ENCODE results near the gene C8B. TPM values are rescaled to one million over a fixed set of nuclear protein-coding genes. Genes with fewer than 3 reads are reported as not detected.

The C8B gene
- total and polyA plus RNA-seq, 9 of the 15 experiments (the other 6 are each of a cell fraction or from before 2014, with no cell fraction given) = not detected

DNA sequence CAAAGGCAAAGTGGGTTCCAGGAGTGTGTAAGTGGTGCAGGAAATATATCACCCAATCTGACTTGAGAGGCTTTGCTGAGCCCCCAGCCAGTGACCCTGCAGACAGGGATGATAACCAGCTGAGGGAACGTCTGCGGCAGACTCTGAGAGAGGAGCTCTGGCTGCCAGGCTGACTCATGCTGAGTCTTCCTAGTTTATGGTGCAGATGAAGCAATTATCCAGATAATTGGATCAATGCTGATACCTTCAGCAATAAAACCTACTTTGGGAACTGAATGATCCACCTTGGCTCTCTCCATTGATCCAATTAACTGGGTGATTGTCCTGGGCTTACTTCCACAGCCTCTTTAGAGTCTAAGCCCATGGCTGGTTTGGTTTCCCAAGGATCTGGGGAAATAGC is 7.3 kb downstream of the C8B start:
- Histone ChIP-seq H3K4me2 (ENCODE audit: insufficient read depth, low read length) (no peak overlapping the region), H3K79me2 (ENCODE audit: control insufficient read depth, insufficient read depth, low read length) (no peaks in the 10 kb centered on the region), H3K9me3 (replicated peaks; ENCODE audit: control insufficient read depth, insufficient read depth, low read depth, low read length) (no peaks in the 10 kb centered on the region), H3K27me3 (ENCODE audit: control insufficient read depth in 2 of 2, insufficient read depth in 2 of 2, low read length in 2 of 2) (peaks cover 0 to 5% of the 10 kb centered on the region in 2 experiments; a peak in 2 of 5 replicates), H2AFZ (ENCODE audit: low read depth, low read length) (no peak overlapping the region), H3K4me1 (replicated peaks in 1 of 2; ENCODE audit: control insufficient read depth in 2 of 2, insufficient read depth in 2 of 2, low read length in 2 of 2) (no peaks in the 10 kb centered on the region), H4K20me1 (replicated peaks; ENCODE audit: control insufficient read depth, insufficient read depth, low read length) (no peaks in the 10 kb centered on the region), H3K9me1 (ENCODE audit: control insufficient read depth, insufficient read depth, low read length) (no peaks in the 10 kb centered on the region), H3K4me3 (no peak overlapping the region), H3K36me3 (ENCODE audit: control insufficient read depth, insufficient read depth, low read length) (no peaks in the 10 kb centered on the region), H3K9ac (ENCODE audit: insufficient read depth in 1 of 2, low read depth in 2 of 2, low read length in 2 of 2) (no peak overlapping the region), H3K27ac (ENCODE audit: extremely low read depth, low read depth, low read length) (no peak overlapping the region)
- TF ChIP-seq STAT5B (CRISPR knock-in tag; IDR thresholded peaks at IDR 0.05) = no peak
- TF ChIP-seq CEBPG (CRISPR knock-in tag; IDR thresholded peaks at IDR 0.05) = no peak
- TF ChIP-seq CEBPG (tag; conservative IDR thresholded peaks at IDR 0.05 in 1 of 2, IDR thresholded peaks at IDR 0.05 in 1 of 2) = peak in 1 of 2 experiments; percentile 17; a peak in 1 of 4 replicates
- 0% methylated on average over 2 of the region's 2 CpGs for WGBS (ENCODE audit: insufficient coverage, low coverage, missing lambda C conversion rate)
- CTCF ChIA-PET (ENCODE audit: low intra/inter-chr PET ratio) = no interaction called here
- ATAC-seq (no peak), FAIRE-seq (no peak), DNase-seq (ENCODE audit: extremely low read depth in 1 of 4, low spot score in 3 of 4) (no peak)
- no TSS peak for BruUV-seq (replicated peaks)
- POLR2A ChIA-PET = no interaction called here
- intact Hi-C loops (cut with micrococcal nuclease) (no loop called here), in situ Hi-C loops (cut with MboI) (no loop called here)

DNA sequence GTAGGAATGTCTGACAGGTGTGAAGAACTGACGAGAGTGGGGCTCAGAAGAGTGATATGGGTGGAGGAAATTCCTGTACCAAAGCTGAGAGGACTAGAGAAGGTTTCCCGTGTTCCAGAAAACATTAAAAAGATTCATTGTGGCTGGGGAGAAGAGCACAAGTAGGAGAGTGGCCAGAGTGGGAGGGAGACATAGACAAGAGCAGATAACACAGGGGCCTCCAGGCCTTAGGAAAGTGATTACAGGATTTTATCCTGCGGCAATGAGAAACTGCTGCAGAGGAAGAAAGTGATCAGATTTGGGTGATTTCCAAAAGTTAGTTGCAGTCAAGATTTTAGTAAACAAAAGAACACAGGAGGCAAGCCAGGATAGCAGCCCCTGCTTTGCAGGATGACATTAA is 7.9 kb downstream of the C8B start:
- Histone ChIP-seq H3K79me2 (ENCODE audit: control insufficient read depth, insufficient read depth, low read length) (no peaks in the 10 kb centered on the region), H3K9me3 (replicated peaks; ENCODE audit: control insufficient read depth, insufficient read depth, low read depth, low read length) (no peaks in the 10 kb centered on the region), H3K9ac (ENCODE audit: insufficient read depth in 1 of 2, low read depth in 2 of 2, low read length in 2 of 2) (no peak overlapping the region), H3K27ac (ENCODE audit: extremely low read depth, low read depth, low read length) (no peak overlapping the region), H3K4me3 (no peak overlapping the region), H3K27me3 (ENCODE audit: control insufficient read depth in 2 of 2, insufficient read depth in 2 of 2, low read length in 2 of 2) (peaks cover 0 to 5% of the 10 kb centered on the region in 2 experiments; a peak in 2 of 5 replicates), H3K9me1 (ENCODE audit: control insufficient read depth, insufficient read depth, low read length) (no peaks in the 10 kb centered on the region), H3K36me3 (ENCODE audit: control insufficient read depth, insufficient read depth, low read length) (no peaks in the 10 kb centered on the region), H2AFZ (ENCODE audit: low read depth, low read length) (no peak overlapping the region), H3K4me2 (ENCODE audit: insufficient read depth, low read length) (no peak overlapping the region), H4K20me1 (replicated peaks; ENCODE audit: control insufficient read depth, insufficient read depth, low read length) (no peaks in the 10 kb centered on the region), H3K4me1 (replicated peaks in 1 of 2; ENCODE audit: control insufficient read depth in 2 of 2, insufficient read depth in 2 of 2, low read length in 2 of 2) (no peaks in the 10 kb centered on the region)
- intact Hi-C loops (cut with micrococcal nuclease) = no loop called here
- in situ Hi-C loops (cut with MboI) = no loop called here
- WGBS (ENCODE audit: insufficient coverage, low coverage, missing lambda C conversion rate) = 0% methylated on average over 2 of the region's 3 CpGs
- POLR2A ChIA-PET = interaction anchor here (1.0 kb wide), 1 partner anchor 10 kb away, joined by 3 read pairs; no protein-coding TSS in a partner anchor
- FAIRE-seq = no peak
- no peak for TF ChIP-seq MYNN (IDR thresholded peaks at IDR 0.05)
- TF ChIP-seq MYNN (CRISPR knock-in tag; IDR thresholded peaks at IDR 0.05) = no peak
- TF ChIP-seq, protein P1, sequence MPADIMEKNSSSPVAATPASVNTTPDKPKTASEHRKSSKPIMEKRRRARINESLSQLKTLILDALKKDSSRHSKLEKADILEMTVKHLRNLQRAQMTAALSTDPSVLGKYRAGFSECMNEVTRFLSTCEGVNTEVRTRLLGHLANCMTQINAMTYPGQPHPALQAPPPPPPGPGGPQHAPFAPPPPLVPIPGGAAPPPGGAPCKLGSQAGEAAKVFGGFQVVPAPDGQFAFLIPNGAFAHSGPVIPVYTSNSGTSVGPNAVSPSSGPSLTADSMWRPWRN (IDR thresholded peaks at IDR 0.05; ENCODE audit: low read depth) = no peak
- TF ChIP-seq DACH1 (IDR thresholded peaks at IDR 0.05; ENCODE audit: partially characterized antibody) = no peak
- TF ChIP-seq, protein P2, sequence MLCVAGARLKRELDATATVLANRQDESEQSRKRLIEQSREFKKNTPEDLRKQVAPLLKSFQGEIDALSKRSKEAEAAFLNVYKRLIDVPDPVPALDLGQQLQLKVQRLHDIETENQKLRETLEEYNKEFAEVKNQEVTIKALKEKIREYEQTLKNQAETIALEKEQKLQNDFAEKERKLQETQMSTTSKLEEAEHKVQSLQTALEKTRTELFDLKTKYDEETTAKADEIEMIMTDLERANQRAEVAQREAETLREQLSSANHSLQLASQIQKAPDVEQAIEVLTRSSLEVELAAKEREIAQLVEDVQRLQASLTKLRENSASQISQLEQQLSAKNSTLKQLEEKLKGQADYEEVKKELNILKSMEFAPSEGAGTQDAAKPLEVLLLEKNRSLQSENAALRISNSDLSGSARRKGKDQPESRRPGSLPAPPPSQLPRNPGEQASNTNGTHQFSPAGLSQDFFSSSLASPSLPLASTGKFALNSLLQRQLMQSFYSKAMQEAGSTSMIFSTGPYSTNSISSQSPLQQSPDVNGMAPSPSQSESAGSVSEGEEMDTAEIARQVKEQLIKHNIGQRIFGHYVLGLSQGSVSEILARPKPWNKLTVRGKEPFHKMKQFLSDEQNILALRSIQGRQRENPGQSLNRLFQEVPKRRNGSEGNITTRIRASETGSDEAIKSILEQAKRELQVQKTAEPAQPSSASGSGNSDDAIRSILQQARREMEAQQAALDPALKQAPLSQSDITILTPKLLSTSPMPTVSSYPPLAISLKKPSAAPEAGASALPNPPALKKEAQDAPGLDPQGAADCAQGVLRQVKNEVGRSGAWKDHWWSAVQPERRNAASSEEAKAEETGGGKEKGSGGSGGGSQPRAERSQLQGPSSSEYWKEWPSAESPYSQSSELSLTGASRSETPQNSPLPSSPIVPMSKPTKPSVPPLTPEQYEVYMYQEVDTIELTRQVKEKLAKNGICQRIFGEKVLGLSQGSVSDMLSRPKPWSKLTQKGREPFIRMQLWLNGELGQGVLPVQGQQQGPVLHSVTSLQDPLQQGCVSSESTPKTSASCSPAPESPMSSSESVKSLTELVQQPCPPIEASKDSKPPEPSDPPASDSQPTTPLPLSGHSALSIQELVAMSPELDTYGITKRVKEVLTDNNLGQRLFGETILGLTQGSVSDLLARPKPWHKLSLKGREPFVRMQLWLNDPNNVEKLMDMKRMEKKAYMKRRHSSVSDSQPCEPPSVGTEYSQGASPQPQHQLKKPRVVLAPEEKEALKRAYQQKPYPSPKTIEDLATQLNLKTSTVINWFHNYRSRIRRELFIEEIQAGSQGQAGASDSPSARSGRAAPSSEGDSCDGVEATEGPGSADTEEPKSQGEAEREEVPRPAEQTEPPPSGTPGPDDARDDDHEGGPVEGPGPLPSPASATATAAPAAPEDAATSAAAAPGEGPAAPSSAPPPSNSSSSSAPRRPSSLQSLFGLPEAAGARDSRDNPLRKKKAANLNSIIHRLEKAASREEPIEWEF (CRISPR knock-in tag; IDR thresholded peaks at IDR 0.05) = no peak
- no peak for TF ChIP-seq PHF20 (IDR thresholded peaks at IDR 0.05; ENCODE audit: partially characterized antibody)
- TF ChIP-seq, protein P3, sequence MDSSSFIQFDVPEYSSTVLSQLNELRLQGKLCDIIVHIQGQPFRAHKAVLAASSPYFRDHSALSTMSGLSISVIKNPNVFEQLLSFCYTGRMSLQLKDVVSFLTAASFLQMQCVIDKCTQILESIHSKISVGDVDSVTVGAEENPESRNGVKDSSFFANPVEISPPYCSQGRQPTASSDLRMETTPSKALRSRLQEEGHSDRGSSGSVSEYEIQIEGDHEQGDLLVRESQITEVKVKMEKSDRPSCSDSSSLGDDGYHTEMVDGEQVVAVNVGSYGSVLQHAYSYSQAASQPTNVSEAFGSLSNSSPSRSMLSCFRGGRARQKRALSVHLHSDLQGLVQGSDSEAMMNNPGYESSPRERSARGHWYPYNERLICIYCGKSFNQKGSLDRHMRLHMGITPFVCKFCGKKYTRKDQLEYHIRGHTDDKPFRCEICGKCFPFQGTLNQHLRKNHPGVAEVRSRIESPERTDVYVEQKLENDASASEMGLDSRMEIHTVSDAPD (CRISPR knock-in tag; IDR thresholded peaks at IDR 0.05) = no peak
- BruUV-seq (replicated peaks) = no TSS peak
- no peak for ATAC-seq
- DNase-seq (ENCODE audit: extremely low read depth in 1 of 4, low spot score in 3 of 4) = no peak
- CTCF ChIA-PET (ENCODE audit: low intra/inter-chr PET ratio) = no interaction called here
